ENCODE results near the gene ABCD1.

Gene ABCD1

DNA sequence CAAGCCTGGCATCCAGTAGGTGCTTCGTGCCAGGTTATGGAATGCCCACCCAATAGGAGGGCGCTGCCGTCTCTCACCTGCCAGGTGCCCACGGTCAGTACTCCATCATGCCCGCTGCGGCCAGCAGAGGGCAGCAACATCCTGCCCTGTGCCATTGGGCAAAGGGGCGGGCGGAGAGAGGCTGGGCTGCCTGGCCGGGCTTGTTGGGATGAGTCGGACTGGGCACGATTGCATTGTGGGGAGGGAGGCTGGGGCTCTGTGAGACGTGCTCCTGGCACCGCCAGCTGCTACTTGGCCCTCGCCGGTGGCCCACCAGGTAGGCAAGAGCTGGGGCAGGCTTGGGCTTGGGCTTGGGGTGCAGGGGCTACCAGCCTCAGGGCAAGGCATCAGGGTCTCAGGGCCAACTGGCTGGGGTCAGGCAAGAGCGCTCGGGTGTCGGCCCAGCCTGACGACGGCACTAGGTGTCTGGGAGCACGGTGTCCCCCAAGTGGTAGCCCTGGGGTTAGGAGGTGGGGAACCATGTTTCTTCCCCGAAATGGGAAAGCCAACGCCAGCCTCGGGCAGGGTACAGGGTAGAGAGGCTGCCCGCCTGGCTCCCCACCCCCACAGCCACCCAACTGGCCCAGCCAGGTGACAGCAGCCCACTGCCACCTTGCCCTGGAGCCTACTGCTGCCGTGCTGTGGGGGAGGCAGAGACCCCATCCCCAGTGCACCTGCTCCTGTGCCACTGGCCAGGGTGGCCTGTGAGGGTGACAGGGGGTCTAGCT, 39.5 kb downstream of the ABCD1 start, which contains the start of gene PLXNB3:
Gene PLXNB3, plus strand, starts transcription at position 261 of the 767 bp plus-strand sequence. CDS start 1,287 bp downstream, outside the sequence.
- DNase-seq: peak; percentile 42

DNA sequence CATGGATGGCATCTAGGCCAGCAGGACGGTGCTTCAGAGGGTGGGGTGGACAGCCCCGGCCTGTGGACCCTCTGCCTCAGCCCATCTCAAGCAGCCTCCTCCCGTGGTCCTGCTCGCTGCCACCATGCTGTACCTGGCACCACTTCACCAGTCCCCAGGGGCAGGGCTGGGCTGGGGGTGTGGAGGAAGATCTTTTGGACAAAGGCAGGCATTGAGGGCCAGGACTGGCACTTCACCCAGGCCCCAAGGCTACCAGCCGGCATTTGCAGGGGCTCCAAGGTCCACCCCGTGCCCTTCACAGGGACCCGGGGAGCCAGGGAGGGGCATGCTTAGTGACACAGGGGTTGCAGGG, 40.1 kb downstream of the ABCD1 start:
- no peak for DNase-seq

DNA sequence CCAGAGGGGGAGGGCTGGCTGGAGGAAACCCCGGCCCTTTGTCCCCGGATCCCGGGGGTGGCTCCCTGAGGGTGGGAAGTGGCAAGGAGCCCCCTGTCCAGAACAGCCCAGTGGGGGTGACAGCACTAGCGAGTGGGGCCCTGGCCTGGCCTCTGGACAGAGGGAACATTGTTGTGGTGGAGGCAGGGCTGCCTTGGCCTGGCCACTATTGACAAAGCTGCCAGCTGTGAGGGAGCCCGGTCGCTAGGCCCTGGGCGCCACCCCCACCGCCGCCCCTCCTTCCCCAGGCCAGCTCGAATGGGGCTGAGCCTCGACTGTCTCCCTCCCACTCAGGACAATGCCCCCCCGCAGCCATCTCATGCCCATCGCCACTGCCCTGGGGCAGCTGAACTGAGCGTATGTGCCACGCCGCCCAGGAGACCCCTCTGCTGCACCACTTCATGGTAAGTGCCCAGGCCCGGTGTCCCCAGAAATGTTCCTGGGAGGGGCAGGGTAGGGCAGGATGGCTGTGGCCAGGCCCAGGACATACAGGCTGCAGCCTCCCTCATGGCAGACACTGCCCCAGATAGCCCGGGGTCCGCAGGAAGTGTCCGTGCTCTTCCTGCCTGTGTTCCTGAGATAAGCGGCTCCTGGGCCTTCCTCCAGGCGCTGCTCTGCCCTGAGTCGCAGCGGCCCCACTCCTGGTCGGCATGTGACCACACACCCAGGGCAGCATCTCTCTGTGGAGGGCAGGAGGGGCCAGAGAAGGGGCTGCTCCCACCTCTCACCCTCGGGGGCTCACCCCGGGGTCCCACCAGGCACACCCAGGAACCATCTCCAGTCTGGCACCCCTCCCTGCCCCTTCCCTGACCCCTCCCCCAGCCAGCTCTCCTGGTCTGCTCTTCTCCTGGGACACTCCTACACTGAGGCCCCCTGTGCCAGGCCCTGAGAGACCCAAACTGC, 40.8 kb downstream of the ABCD1 start:
- no peak for DNase-seq

DNA sequence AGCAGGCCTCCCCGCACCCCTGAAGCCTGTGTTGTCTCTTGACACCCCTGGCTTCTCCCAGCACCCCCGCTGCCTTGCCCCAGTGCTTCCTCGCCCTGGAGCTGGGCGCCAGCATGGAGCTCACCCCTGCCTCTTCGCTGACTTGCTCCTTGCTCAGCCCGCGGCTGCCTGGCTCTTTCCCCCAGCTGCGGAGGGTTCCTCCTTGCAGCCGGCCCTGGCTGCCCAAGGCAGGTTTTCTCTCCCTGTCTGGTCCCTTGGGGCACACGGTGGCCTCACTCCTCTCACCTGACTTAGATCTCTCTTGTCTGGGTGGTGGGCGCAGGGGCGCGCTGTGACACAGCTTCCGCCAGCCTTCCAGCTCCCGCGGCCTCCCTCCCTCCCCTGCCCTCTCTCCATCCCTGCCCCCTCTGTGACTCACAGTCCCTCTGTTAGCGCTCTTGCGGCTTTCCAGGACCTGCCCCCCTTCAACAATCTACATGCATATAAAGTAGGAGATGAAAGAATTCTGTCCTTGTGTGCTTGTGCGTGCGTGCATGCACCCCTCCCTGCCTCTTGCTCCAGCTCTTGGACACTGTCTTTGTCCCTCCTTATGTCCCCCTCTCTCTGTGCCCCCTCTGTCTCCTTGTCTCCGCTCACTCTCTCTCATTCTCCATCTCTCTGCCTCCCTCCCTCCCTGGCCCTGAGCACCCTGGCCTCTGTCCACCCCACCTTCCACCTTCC, 41.6 kb downstream of the ABCD1 start:
- peak; percentile 52 for DNase-seq

DNA sequence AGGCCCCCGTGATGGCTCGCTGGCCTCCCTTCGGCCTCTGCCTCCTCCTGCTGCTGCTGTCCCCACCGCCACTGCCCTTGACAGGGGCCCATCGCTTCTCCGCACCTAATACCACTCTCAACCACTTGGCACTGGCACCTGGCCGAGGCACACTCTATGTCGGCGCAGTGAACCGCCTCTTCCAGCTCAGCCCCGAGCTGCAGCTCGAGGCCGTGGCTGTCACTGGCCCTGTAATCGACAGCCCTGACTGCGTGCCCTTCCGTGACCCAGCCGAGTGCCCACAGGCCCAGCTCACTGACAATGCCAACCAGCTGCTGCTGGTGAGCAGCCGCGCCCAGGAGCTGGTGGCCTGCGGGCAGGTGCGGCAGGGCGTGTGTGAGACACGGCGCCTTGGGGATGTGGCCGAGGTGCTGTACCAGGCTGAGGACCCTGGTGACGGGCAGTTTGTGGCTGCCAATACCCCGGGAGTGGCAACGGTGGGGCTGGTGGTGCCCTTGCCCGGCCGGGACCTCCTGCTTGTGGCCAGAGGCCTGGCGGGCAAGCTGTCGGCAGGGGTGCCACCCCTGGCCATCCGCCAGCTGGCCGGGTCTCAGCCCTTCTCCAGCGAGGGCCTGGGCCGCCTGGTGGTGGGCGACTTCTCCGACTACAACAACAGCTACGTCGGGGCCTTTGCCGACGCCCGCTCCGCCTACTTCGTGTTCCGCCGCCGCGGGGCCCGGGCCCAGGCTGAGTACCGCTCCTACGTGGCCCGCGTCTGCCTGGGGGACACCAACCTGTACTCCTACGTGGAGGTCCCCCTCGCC, 42.4 kb downstream of the ABCD1 start:
- DNase-seq: no peak

DNA sequence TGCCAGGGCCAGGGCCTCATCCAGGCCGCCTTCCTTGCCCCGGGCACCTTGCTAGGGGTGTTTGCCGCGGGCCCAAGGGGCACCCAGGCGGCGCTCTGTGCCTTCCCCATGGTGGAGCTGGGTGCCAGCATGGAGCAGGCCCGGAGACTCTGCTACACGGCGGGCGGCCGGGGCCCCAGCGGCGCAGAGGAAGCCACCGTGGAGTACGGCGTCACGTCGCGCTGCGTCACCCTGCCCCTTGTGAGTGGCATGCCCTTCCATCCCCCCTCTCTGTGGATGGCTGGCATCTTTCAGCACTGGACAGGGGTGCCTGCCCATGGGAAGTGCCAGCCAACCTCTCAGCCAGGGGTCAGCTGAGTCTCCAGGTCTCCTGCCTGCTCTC, 43.0 kb downstream of the ABCD1 start:
- DNase-seq: no peak

DNA sequence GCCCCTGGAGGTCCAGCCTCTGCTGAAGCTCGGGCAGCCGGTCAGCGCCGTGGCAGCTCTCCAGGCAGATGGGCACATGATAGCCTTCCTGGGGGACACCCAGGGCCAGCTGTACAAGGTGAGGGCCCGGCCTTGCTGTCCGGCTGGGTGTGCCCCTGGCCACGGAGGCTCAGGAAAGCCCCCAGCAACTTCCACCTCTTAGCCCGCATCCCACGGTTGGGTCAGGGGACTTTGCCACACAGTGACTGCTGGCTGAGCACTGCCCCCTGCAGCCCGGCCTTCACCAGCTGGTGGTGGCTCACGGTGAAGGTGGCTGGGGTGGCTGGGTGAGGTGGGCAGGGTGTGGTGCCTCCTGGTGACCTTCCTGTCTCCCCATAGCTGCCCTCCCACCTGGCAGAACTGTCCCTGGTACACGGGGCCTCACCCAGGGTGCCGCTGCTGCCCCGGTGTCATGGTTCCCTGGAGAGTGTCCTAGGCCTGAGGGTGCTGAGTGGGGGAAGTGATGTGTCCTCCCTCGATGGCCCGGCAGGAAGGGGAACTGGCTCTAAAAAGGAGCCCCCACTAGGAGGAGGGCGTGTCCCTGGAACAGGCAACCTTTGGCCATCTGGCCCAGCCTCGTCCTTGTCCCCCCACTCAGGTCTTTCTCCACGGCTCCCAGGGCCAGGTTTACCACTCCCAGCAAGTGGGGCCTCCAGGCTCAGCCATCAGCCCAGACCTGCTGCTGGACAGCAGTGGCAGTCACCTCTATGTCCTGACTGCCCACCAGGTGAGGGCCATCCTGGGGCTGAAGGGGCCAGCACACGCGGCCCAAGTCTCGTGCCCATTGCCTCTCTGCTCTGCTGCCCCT, 43.9 kb downstream of the ABCD1 start:
- no peak for DNase-seq

DNA sequence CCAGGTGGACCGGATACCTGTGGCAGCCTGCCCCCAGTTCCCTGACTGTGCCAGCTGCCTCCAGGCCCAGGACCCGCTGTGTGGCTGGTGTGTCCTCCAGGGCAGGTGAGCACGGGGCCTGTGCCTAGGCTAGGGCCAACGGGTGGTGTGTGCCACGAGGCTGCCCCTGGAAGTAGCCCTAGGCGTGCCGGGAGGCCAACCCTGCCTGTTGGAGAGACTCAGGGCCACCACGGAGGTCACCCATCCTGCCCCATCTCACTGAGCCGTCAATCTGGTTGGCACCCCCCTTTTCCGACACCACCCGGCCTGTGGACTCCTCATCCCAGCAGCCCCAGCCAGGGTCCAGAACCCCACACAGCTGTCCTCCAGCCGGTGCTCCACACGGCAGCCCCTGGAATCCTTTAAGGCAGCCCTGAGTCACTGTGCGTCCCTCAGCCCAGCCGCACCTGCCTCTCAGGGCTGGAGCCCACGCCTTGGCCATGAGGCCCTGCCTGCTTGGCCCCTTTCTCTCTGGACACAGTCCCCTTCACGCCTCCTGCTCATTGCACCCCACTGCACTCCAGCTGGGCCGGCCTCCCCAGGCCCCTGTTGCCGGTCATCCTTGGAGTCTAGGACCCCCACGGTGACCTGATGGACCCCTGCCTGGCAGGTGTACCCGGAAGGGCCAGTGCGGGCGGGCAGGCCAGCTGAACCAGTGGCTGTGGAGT, 44.7 kb downstream of the ABCD1 start:
- DNase-seq: no peak

DNA sequence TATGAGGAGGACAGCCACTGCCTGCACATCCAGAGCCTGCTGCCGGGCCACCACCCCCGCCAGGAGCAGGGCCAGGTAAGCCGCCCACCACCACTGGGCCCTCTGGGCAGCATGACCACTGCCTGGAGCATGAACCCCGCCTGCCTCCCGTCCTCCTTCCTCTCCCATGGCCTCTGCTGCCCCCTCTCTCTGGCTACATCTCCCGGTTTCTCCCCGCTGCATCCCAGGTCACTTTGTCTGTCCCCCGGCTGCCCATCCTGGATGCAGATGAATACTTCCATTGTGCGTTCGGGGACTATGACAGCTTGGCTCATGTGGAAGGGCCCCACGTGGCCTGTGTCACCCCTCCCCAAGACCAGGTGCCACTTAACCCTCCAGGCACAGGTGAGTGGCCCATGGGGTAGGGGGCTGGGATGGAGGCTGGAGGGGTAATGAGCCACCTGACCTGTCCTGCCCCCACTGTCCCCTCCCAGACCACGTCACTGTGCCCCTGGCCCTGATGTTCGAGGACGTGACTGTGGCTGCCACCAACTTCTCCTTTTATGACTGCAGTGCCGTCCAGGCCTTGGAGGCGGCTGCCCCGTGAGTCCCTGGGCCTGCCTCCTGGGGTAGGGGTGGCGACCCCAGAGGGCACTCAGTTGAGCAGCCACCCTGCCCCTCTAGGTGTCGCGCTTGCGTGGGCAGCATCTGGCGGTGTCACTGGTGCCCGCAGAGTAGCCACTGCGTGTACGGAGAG, 45.4 kb downstream of the ABCD1 start:
- no peak for DNase-seq

DNA sequence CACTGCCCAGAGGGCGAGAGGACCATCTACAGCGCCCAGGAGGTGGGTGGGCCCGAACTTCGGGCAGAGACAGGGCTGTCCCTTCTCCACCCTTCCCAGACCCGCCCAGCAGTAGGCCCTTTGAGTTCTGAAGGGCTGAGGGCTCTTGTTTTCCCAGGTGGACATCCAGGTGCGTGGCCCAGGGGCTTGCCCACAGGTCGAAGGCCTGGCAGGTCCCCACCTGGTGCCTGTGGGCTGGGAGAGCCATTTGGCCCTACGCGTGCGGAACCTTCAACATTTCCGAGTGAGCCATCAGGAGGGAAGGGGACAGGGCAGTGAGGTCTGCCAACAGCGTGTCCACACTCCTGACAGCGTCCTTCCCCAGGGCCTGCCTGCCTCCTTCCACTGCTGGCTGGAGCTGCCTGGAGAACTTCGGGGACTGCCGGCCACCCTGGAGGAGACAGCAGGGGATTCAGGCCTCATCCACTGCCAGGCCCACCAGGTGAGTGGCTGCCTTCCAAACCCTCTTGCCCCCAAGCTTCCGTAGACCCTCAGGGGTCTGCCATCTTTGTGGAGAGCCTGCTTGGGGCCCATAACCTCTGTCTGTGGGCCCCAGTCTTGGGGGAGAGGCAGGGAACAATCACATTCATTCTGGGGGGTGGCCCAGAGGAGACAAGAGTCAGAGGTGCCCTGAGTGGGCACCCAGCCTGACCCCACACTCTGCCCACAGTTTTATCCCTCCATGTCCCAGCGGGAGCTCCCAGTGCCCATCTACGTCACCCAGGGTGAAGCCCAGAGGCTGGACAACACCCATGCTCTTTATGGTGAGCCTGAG, 46.2 kb downstream of the ABCD1 start:
- DNase-seq: no peak

DNA sequence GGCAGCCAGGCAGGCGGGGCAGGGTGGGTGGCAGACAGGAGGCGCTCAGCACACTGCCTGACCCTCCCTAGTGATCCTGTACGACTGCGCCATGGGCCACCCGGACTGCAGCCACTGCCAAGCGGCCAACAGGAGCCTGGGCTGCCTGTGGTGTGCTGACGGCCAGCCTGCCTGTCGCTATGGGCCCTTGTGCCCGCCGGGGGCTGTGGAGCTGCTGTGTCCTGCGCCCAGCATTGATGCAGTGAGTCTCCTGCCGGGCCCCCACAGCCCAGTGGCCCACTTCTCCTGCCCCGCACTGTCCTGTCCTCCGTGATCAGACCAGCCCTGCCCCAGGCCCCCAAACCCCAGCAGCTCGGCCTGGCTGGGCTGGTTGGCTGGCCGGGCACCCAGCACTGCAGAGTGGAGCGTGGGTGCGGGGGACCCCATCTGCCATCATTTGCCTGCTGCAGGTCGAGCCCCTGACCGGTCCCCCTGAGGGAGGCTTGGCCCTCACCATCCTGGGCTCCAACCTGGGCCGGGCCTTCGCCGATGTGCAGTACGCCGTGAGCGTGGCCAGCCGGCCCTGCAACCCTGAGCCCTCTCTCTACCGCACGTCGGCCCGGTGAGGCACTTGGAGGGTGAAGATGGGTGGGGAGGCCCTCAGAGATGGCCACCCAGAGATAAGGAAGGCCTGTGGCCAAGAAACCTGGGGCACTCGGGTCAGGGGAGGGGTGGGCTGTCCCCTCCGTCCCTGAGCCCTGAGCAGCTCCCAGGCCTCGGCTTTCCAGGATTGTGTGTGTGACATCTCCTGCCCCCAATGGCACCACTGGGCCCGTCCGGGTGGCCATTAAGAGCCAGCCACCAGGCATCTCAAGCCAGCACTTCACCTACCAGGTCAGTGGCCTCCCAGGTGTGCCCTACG, 47.0 kb downstream of the ABCD1 start:
- DNase-seq: no peak

DNA sequence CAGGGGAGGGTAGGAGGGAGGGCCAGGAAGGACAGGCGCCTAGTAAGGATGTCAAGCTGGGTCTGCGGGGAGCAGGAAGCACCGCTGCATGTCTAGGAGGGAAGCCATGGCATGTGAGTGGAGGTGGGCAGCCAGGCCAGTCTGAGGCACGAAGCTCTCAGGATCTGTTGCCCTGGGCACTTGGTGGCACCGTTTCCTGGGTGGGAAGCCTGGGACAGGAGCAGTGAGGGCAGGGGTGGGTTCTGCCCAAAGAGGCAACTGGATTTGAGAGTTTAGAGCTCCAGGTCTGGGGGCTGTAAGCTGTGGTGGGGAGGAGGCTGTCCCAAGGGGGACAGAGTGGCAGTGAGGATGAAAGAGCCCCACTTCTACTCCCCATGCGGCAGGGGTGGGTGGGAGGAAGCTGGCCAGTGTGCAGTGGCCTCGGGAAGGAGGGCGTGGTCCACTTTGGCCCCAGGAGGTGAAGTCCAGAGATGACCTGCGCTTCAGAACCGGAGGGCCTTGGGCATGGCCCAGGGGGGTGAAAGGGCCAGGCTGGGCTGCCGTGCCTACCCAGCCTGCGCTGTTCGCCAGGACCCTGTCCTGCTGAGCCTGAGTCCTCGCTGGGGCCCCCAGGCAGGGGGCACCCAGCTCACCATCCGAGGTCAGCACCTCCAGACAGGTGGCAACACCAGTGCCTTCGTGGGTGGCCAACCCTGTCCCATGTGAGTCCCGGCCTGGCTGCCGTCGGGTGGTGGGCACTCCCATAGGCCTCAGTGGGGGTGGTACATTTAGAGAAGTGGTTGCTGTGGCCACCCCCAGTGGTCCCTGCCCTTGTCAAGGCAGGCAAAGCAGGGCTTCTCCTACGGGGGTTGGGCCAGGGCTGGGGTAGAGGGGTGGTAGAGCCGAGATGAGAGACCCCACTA, 47.9 kb downstream of the ABCD1 start:
- DNase-seq: no peak

DNA sequence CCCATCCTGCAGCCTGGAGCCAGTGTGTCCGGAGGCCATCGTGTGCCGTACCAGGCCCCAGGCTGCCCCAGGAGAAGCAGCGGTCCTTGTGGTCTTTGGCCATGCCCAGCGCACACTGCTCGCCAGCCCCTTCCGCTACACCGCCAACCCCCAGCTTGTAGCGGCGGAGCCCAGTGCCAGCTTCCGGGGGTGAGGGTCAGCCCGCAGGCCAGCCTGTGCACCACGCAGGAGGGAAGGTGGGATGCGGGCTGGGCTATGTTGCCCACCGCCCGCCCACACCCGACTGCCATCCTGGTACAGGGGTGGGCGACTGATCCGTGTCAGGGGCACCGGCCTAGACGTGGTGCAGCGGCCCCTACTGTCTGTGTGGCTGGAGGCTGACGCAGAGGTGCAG, 48.6 kb downstream of the ABCD1 start:
- DNase-seq: no peak

DNA sequence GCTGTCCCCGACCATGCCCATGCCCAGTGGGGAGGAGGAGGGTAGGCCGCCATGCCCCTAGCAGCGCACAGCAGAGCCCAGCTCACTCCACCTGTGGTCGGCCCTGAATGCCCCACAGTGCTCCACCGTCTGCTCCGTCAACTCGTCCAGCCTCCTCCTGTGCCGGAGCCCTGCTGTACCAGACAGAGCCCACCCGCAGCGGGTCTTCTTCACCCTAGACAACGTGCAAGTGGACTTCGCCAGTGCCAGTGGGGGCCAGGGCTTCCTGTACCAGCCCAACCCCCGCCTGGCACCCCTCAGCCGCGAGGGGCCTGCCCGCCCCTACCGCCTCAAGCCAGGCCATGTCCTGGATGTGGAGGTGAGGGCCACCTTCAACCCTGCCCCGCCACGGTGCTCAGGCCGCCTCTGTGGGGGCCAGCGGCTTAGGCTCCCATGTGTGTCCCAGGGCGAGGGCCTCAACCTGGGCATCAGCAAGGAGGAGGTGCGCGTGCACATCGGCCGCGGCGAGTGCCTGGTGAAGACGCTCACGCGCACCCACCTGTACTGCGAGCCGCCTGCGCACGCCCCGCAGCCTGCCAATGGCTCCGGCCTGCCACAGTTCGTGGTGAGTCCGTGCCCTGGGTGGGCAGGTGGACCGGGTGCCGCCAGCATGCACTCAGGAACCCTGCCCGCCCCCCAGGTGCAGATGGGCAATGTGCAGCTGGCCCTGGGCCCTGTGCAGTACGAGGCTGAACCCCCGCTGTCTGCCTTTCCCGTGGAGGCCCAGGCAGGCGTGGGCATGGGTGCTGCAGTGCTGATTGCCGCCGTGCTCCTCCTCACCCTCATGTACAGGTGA, 49.3 kb downstream of the ABCD1 start:
- DNase-seq: no peak

DNA sequence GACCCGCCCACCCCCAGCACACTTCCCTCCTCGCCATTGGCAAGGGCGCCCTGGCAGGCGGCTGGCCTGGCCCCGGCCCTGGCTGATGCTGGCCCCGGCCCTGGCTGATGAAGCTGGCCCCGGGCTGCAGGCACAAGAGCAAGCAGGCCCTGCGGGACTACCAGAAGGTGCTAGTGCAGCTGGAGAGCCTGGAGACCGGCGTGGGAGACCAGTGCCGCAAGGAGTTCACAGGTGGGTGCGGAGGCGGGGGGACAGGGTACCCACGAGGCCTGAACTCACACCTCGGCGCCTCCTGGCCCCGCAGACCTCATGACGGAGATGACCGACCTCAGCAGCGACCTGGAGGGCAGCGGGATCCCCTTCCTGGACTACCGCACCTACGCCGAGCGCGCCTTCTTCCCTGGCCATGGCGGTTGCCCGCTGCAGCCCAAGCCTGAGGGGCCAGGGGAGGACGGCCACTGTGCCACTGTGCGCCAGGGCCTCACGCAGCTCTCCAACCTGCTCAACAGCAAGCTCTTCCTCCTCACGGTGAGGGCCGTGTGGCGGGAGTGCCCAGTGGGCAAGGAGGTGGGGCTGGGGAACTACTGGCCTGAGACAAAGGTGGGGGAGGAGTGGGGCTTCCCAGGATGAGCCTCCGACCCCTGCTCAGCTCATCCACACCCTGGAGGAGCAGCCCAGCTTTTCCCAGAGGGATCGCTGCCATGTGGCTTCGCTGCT, 50.1 kb downstream of the ABCD1 start:
- DNase-seq: no peak
